HG02981 (cell line): ENCODE results near the gene VPS36.
"Not testable (repeated sequence)": the region's sequence is repeated elsewhere in the genome, so short reads cannot be mapped to it uniquely, and the experiment has no call there.

Experiments
- ATAC-seq: cut with Tn5 transposase; IDR thresholded peaks from one replicate; pipeline ENCODE4 v1.9.1; 2021; ENCODE audit warnings: mild to moderate bottlenecking, moderate library complexity; ENCODE audit not compliant: unreplicated experiment

VPS36 gene

DNA sequence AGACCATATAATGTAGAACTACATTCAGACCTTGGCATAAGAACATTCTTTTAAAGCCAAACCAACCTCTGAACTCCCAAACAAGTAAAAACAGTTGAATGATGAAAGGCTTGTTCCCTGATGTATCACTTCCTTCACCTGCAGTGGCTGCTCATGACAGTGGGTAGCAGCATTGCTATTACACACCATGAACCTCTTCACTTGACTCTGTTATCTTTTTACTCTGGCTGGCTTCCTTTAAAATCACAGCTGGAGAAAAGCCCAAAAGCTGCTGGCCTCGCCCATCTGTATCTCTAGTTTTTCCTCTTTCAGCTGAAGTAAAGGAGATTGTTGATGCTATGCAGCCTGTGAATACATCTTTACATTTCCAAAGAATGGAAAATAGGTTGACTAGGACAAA is 67.1 kb downstream of the VPS36 start:
- no peak for ATAC-seq

DNA sequence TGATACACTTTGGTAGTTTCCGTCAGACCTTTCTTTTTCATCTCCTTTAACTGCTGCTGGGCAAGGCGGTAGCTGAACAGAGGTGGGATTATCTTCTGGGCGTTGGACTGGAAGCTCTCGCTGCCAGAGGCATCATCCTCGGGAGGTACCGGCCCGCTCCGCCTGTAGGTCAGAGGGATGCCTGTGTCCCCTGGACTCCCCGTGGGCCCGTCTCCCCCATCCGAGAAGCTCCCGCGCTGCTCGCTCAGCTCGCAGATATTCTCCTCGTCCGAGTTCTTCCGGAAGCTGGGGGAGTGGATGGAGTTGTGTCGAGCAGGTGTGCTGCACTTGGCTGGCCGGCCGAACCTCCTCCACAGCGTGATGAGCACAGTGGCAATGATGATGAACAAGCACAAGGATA is 72.1 kb downstream of the VPS36 start:
- ATAC-seq: no peak

DNA sequence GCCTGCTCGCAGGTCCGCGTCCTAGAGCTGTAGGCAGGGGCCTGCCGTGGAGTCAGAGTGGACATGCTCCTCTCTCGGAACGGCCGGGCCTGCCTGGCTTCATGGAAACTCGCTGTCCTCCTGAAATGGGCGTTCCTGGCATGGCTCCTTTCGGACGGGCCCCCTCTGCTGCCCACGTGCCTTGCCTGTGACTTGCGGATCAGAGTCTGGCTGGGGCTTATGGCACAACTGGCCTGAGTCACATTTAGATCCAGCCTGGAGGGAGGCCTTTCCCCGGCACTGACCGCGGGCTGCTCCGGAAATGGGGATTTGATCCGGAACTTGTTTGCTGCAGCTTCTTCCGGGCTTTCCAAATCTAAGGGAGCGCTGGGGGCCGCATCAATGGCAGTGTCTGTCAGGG is 72.5 kb downstream of the VPS36 start:
- no peak for ATAC-seq

DNA sequence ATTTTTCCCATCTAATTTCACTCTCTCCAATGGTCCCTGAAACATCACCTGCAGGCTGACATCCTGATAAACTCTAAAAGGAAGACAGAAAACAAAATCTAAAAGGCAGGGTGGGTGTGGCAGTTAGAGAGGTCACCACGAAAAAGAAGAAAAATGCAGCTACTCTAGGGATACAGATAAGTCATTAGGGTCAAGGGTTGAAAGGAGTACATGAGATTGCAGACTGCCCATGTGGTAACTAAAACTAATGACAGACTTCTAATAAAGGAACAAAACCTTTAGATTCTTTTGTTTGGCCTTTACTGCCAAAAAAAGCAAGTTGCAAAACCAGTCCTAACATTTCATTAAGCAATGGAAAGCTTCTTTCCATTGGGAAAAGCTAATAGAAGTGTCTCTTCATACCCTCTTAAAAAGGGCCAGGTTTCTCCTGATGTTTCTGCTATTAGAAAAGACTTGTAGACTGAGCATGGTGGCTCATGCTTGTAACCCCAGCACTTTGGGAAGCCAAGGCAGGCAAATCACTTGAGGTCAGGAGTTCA is 75.5 kb downstream of the VPS36 start:
- ATAC-seq: no peak

DNA sequence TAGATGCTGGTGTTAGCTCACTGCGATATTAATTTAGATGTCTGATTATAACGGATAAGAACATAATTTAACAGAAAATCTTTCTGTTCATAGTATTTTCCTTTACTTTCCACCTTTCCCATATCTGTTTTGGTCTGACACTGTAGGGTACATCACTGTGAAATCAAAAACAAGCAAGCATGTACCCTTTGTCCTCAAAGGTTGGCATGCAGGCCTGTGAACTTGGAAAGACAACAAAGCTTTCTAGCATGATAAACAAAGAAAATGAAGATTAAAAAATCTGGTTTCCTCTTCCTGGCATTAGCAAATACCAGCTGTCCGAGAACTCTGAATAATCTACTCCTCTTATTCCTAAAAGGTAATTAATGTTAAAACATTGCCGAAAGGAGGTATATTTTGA is 76.0 kb downstream of the VPS36 start:
- ATAC-seq: no peak

DNA sequence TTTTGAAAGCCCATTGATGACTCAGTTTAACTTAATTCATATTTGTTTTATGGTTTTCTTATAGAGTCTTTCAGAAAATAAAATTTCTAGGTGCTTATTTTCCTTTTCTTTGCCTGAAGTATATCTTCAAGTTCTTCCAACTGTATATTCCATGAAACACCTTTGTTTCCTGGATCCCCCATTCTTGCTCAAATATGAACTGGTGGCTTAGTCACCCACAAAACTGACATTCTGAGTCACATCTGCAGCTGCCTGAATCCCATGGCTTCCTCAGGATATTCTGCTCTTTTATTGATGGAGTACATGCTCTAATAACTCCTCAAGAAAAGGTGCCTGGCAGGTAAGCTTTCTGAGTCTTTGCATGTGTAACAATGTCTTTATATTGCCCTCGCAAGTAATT is 77.2 kb downstream of the VPS36 start:
- not testable (repeated sequence) for ATAC-seq

DNA sequence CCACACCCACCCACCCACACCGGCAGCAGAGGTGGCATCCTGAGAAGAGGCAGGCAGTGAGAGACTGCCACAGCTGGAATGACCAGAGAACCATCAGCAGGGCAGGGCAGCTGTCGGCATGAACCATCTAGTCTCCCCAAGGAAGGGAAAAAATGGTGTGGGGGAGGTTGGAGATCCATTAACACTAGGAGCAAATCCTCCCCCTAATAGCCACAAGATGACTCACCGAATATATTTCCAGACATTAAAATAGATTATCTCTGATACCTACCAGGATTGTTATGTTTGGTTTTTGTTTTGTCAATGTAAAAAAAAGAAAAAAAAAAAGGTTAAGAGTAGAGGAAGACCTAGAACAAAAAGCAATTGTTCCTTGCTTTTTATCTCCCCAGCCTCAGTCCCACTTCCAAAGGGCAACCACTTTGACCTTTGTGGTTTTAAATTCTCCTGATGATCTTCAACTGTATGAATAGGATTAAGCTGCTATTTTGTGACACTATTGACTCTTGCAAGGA is 78.6 kb downstream of the VPS36 start:
- no peak for ATAC-seq

DNA sequence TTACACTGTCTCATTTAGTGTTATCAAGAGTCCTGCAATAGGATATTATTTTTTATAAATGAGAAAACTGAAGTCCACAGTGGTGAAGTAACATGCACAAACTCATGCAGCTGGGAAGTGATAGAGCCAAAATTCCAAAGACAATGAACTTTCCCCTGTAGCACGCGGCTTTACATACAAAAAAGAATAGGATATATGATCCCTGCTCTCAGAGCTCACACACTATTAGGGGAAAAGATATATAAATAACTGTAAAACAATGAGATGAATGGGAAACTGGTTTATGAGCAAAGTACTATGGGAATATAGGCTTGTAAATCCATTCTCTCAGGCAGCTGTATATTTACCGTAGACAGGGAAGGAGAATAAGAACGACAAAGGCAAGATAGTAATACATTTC is 84.1 kb downstream of the VPS36 start:
- ATAC-seq: no peak
